ENCODE results near the gene RNASE7. TPM values are rescaled to one million over a fixed set of nuclear protein-coding genes. Genes with fewer than 3 reads are reported as not detected.

The RNASE7 gene
- total and polyA plus RNA-seq, 4 donors, result 0.13 to 0.18 TPM; not detected in 2

GRCh38 chr14:21047378-21047781 is 5.2 kb downstream of the RNASE7 start:
- DNase-seq, result no peak
- no peak for TF ChIP-seq CTCF (IDR thresholded peaks at IDR 0.05; ENCODE audit: control extremely low read depth, extremely low read depth)
- peaks cover 0 to 16% (median 6%) of the 10 kb centered on the region in 5 donors for H3K4me1 ChIP-seq (ENCODE audit: control insufficient read depth in 5 of 5, insufficient read depth in 5 of 5, low read length in 5 of 5)
- ATAC-seq (ENCODE audit: insufficient read depth, low FRiP score), result no peak
- no peaks in the 10 kb centered on the region for H3K36me3 ChIP-seq (ENCODE audit: control insufficient read depth in 4 of 4, insufficient read depth in 4 of 4, low read length in 4 of 4)
- H3K27me3 ChIP-seq (ENCODE audit: control insufficient read depth in 3 of 3, insufficient read depth in 3 of 3, low read length in 2 of 3), result no peaks in the 10 kb centered on the region
- H3K4me3 ChIP-seq, result no peak overlapping the region
- 68 to 73% methylated on average over 2 of the region's 2 CpGs for WGBS, 2 donors
- peaks cover 0 to 2% (median 0%) of the 10 kb centered on the region in 4 donors for H3K9me3 ChIP-seq (ENCODE audit: control insufficient read depth in 4 of 4, insufficient read depth in 3 of 4, low read length in 3 of 4)
- H3K9ac ChIP-seq (ENCODE audit: insufficient read depth in 1 of 2, low read length in 2 of 2), result no peak overlapping the region
- H3K27ac ChIP-seq (ENCODE audit: low read depth in 1 of 2, low read length in 1 of 2), result no peak overlapping the region

GRCh38 chr14:21048638-21049037 is 6.5 kb downstream of the RNASE7 start:
- no peak for TF ChIP-seq CTCF (IDR thresholded peaks at IDR 0.05; ENCODE audit: control extremely low read depth, extremely low read depth)
- H3K4me3 ChIP-seq, result no peak overlapping the region
- no peak for DNase-seq
- peaks cover 0 to 6% (median 6%) of the 10 kb centered on the region in 5 donors for H3K4me1 ChIP-seq (ENCODE audit: control insufficient read depth in 5 of 5, insufficient read depth in 5 of 5, low read length in 5 of 5)
- no peak overlapping the region for H3K9ac ChIP-seq (ENCODE audit: insufficient read depth in 1 of 2, low read length in 2 of 2)
- H3K27ac ChIP-seq (ENCODE audit: low read depth in 1 of 2, low read length in 1 of 2), result no peak overlapping the region
- peaks cover 0 to 2% (median 0%) of the 10 kb centered on the region in 4 donors for H3K9me3 ChIP-seq (ENCODE audit: control insufficient read depth in 4 of 4, insufficient read depth in 3 of 4, low read length in 3 of 4)
- no peaks in the 10 kb centered on the region for H3K36me3 ChIP-seq (ENCODE audit: control insufficient read depth in 4 of 4, insufficient read depth in 4 of 4, low read length in 4 of 4)
- 81 to 83% methylated on average over 2 of the region's 2 CpGs for WGBS, 2 donors
- H3K27me3 ChIP-seq (ENCODE audit: control insufficient read depth in 3 of 3, insufficient read depth in 3 of 3, low read length in 2 of 3), result no peaks in the 10 kb centered on the region
- ATAC-seq (ENCODE audit: insufficient read depth, low FRiP score), result no peak

- TF ChIP-seq CTCF (IDR thresholded peaks at IDR 0.05; ENCODE audit: control extremely low read depth, extremely low read depth), result no peak
- Histone ChIP-seq H3K9me3 (ENCODE audit: control insufficient read depth in 4 of 4, insufficient read depth in 3 of 4, low read length in 3 of 4) (peaks cover 0 to 2% (median 0%) of the 10 kb centered on the region in 4 donors), H3K9ac (ENCODE audit: insufficient read depth in 1 of 2, low read length in 2 of 2) (no peak overlapping the region), H3K27me3 (ENCODE audit: control insufficient read depth in 3 of 3, insufficient read depth in 3 of 3, low read length in 2 of 3) (no peaks in the 10 kb centered on the region), H3K36me3 (ENCODE audit: control insufficient read depth in 4 of 4, insufficient read depth in 4 of 4, low read length in 4 of 4) (no peaks in the 10 kb centered on the region), H3K4me3 (no peak overlapping the region), H3K27ac (ENCODE audit: low read depth in 1 of 2, low read length in 1 of 2) (no peak overlapping the region), H3K4me1 (ENCODE audit: control insufficient read depth in 5 of 5, insufficient read depth in 5 of 5, low read length in 5 of 5) (peaks cover 0 to 6% (median under 1%) of the 10 kb centered on the region in 5 donors)
- DNase-seq, result no peak
- 80 to 84% methylated on average over 3 of the region's 3 CpGs for WGBS, 2 donors
- ATAC-seq (ENCODE audit: insufficient read depth, low FRiP score), result no peak
These were observed 7.1 kb downstream of the RNASE7 start for GRCh38 chr14:21049271-21049673.

- H3K27ac ChIP-seq (ENCODE audit: low read depth in 1 of 2, low read length in 1 of 2), result no peak overlapping the region
- peaks cover 0 to 6% (median 0%) of the 10 kb centered on the region in 5 donors for H3K4me1 ChIP-seq (ENCODE audit: control insufficient read depth in 5 of 5, insufficient read depth in 5 of 5, low read length in 5 of 5)
- H3K36me3 ChIP-seq (ENCODE audit: control insufficient read depth in 4 of 4, insufficient read depth in 4 of 4, low read length in 4 of 4), result no peaks in the 10 kb centered on the region
- no peak for DNase-seq
- H3K9me3 ChIP-seq (ENCODE audit: control insufficient read depth in 4 of 4, insufficient read depth in 3 of 4, low read length in 3 of 4), result no peaks in the 10 kb centered on the region
- no peak for ATAC-seq (ENCODE audit: insufficient read depth, low FRiP score)
- no peak for TF ChIP-seq CTCF (IDR thresholded peaks at IDR 0.05; ENCODE audit: control extremely low read depth, extremely low read depth)
- H3K4me3 ChIP-seq, result no peak overlapping the region
- no peak overlapping the region for H3K9ac ChIP-seq (ENCODE audit: insufficient read depth in 1 of 2, low read length in 2 of 2)
- WGBS, 2 donors, result 51 to 64% methylated on average over 3 of the region's 3 CpGs
- H3K27me3 ChIP-seq (ENCODE audit: control insufficient read depth in 3 of 3, insufficient read depth in 3 of 3, low read length in 2 of 3), result no peaks in the 10 kb centered on the region
These were observed 8.4 kb downstream of the RNASE7 start for GRCh38 chr14:21050597-21050996.
